Stimulated activated naive CD8-positive, alpha-beta T cell treated with anti-CD3 and anti-CD28 coated beads, Interleukin-15, amount 100 ng/mL, for 72 hours (primary cell): ENCODE measurements around the gene CD200.

Experiments
- ATAC-seq: fragments of 150-1000 bp; cut with Tn5 transposase; 2 replicates; pipeline ENCODE4 v1.10.0; 2021; ENCODE audit warnings: mild to moderate bottlenecking, moderate library complexity
- DNase-seq, 2 donors: peaks; one replicate each; pipeline ENCODE4 v3.0.0; 2021 to 2022
- H3K27ac Mint-ChIP-seq, 2 donors: one replicate each; pipeline ENCODE4 v1.8.0; 2022; ENCODE audit warnings: mild to moderate bottlenecking in 2 of 2, mixed read lengths in 2 of 2, moderate library complexity in 2 of 2
- H3K27me3 Mint-ChIP-seq: one replicate; pipeline ENCODE4 v1.8.0; 2022; ENCODE audit warnings: mixed read lengths
- H3K4me1 Mint-ChIP-seq: one replicate; pipeline ENCODE4 v1.8.0; 2022; ENCODE audit warnings: mild to moderate bottlenecking, mixed read lengths
- H3K4me3 Mint-ChIP-seq, 2 donors: one replicate each; pipeline ENCODE4 v1.8.0; 2022; ENCODE audit warnings: mild to moderate bottlenecking in 2 of 2, mixed read lengths in 2 of 2, moderate library complexity in 1 of 2
- H3K9me3 Mint-ChIP-seq, 2 donors: one replicate each; pipeline ENCODE4 v1.8.0; 2022; ENCODE audit warnings: mixed read lengths in 2 of 2

The CD200 gene

DNA sequence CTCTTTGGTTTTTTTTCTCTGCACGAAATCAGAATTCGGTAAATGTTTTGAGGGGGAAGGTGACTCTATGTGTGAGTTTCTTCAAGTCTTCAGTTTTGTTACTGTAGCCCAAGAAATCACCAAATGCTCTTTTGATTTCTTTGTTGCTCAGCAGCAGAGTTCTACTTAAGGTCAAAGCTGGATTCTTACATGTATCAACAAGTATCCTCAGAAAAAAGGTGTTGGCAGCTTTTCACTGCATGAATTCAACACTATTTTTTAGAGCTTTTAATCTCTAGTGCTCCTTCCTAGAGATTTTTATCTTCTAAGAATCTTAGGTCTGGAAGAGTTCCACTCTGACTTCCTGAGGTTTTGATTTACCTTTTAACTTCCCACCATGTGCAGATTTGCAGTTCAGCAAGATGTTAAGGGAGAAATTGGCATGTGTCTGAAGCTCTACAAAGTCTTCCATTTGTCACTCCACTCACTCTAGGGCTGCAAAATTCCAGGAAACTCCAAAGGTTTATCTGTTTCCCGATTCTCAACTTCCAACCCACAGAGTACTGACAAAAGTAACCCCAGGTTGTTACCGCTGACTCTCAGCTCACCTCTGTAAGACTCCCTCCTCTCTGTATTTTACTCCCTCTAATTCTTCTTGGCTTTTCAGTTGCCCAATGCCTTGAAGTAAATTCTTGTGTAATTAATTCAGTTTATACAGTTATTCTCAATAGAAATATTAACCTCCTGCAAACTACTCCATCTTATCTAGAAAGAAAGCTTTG is 13.3 kb upstream of the CD200 start:
- Mint-ChIP-seq H3K27me3 (peaks cover 18% of the 10 kb centered on the region), H3K4me3 (no peak overlapping the region), H3K9me3 (peaks cover 5 to 7% of the 10 kb centered on the region in 2 donors), H3K27ac (no peak overlapping the region), H3K4me1 (peaks cover 7% of the 10 kb centered on the region)
- ATAC-seq (no peak), DNase-seq (no peak)

DNA sequence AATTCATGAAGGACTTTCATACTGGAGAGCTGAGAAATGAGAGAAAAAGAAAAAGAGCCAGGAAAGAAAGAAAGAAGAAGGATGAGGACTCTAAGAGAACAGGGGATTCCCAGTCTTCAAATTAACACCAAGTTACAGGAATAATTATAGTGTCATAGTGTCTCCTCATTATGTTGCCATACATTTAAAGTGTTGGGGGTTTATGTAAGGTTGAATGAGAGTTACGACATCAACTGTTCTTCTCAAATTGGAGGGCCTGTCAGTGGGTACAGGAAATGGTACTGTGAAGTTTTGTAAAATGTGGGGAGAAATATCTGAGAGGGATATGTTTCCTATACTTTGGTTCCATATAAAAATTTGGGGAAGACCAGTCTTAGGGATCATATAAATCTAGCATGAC is 12.3 kb upstream of the CD200 start:
- Mint-ChIP-seq H3K27me3 (peaks cover 15% of the 10 kb centered on the region), H3K4me1 (peaks cover 7% of the 10 kb centered on the region), H3K4me3 (no peak overlapping the region), H3K27ac (no peak overlapping the region), H3K9me3 (no peaks in the 10 kb centered on the region)
- DNase-seq (no peak), ATAC-seq (no peak)

DNA sequence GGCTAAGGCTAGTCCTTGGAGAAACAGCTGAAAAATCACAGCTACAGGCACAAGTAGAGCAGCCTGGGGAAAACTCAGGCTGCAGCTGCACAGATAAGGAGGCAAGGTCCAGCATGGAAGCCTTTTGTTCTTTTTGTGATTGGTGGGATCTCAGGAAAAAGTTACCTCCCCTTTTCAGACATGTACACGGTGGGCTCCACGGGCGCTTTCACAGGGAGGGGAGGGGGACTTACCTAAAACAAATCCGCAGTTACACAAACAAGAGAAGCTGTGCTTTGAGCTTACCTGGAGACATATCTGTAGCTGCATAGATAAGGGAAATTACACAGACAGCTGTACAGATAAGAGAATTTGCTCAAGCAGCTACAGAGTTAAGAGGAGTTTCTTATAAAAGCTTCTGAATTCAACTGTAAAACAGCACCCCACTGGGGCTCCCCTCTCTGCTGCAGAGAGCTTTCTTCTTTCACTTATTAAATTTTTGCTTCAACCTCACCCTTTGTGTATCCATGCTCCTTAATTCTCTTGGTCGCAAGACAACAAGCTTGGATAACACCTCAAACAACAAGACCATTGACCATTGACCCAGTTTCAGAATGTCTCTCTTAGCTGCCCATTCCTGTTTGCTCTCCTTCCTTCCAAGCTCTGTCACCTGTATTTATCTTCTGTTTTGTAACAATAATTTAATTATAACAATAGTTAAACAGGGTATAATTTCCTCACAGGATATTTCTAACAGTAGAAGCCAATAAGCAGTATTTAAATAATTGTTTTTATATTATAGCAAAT is 10.9 kb upstream of the CD200 start:
- peaks cover 15% of the 10 kb centered on the region for H3K27me3 Mint-ChIP-seq
- H3K27ac Mint-ChIP-seq = no peak overlapping the region
- no peak overlapping the region for H3K4me3 Mint-ChIP-seq
- no peak for DNase-seq
- no peak for ATAC-seq
- H3K4me1 Mint-ChIP-seq = peaks cover 7% of the 10 kb centered on the region
- H3K9me3 Mint-ChIP-seq = no peaks in the 10 kb centered on the region

DNA sequence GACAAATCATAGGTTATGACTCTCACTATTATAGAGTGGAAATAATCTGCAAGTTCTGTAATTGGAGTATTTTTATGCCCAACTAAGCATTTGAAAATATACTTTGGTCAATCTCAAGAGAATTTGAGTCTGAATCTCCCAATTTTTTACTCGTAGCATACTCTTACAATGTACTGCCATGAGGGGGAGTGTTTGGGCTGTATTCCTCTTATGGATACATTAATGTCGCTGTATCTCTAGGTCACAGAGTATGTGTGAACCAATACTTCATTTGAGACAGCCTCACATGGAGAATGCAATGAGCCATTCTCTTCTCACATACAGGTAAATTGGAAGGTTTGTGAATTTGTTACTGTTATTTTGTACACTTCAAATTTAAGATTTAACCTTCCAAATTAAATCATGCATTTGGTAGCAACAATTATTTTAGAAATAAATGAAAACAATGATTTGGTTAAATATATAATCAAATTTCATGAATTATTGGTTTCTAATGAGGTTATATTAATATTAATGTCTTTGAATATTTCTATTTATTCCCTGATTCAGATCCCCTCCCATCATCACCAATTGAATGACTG is 5.5 kb upstream of the CD200 start:
- peak; percentile 28 to 33 for DNase-seq
- ATAC-seq = peak; percentile 100
- Mint-ChIP-seq H3K9me3 (no peaks in the 10 kb centered on the region), H3K27me3 (peaks cover 10% of the 10 kb centered on the region), H3K4me3 (no peak overlapping the region), H3K4me1 (peaks cover 13% of the 10 kb centered on the region), H3K27ac (no peak overlapping the region)

DNA sequence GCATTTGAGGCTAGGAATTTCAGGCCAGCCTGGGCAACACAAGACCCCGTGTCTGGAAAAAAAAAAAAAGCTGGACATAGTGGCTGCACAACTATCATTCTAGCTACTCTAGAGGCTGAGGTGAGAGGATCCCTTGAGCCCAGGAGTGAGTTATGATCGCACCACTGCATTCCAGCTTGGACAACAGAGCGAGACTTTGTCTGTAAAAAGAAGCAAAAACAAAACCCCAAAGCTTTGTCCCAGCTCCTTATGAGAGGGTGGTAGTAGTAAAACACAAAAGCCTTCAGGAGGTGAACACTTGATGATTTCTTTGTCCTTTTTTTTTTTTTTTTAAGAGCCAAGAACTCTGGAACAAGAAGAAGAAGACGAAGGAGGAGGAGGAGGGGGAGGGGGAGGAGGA is 1.1 kb upstream of the CD200 start:
- Mint-ChIP-seq H3K4me3 (peak overlapping the region; percentile 86 to 93), H3K4me1 (peaks cover 46% of the 10 kb centered on the region), H3K9me3 (no peaks in the 10 kb centered on the region), H3K27ac (no peak overlapping the region), H3K27me3 (no peaks in the 10 kb centered on the region)
- ATAC-seq (no peak), DNase-seq (no peak)

DNA sequence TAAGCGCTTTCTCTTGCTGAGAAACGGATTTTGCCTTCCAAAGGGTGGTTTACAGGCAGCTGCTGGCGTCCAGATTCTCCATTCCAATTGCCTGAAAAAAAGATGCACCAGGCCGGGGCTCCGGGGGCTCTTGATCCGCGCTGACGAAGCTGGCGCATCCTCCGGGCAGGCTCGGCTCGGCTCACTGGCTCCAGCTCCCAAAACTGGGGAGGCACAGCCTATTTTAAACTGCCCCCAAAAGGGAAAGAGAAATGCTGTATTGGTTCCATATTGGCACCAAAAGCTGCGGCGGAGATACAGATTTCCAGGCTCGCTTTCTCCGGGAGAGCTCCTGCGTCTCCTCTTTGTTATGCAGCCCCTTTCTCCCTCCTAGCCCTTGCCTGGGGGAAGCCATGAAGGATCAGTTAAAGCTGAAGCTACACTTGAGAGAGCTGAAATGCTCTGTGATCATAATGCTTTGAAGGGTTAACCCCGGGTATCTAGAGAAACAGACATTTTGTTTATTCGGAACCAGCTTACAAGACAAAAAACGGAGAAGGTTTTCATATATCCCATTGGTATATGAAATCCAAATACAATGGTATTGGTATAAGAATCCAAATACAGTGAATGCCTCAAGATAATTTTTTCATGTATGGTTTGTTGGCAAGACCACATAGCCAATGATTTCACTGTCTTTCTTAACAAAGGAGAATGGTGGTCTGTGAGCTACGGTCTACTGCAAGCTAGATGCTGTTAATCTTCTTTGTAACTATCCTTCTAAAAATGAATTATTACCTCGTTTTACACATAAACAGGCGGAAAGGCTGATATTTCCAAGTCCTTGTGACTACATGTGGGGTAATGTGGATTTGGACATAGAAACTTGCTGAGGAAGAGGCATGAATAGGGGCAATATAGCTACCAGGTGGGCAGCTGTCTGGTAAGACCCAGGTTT is 693 bp downstream of the CD200 start:
- peak; percentile 30 to 37 for DNase-seq
- H3K9me3 Mint-ChIP-seq = no peaks in the 10 kb centered on the region
- H3K4me1 Mint-ChIP-seq = peaks cover 62% of the 10 kb centered on the region
- H3K4me3 Mint-ChIP-seq = peak overlapping the region; percentile 86 to 93
- peak overlapping the region; percentile 93 to 96 for H3K27ac Mint-ChIP-seq
- ATAC-seq = peak; percentile 64
- no peaks in the 10 kb centered on the region for H3K27me3 Mint-ChIP-seq

DNA sequence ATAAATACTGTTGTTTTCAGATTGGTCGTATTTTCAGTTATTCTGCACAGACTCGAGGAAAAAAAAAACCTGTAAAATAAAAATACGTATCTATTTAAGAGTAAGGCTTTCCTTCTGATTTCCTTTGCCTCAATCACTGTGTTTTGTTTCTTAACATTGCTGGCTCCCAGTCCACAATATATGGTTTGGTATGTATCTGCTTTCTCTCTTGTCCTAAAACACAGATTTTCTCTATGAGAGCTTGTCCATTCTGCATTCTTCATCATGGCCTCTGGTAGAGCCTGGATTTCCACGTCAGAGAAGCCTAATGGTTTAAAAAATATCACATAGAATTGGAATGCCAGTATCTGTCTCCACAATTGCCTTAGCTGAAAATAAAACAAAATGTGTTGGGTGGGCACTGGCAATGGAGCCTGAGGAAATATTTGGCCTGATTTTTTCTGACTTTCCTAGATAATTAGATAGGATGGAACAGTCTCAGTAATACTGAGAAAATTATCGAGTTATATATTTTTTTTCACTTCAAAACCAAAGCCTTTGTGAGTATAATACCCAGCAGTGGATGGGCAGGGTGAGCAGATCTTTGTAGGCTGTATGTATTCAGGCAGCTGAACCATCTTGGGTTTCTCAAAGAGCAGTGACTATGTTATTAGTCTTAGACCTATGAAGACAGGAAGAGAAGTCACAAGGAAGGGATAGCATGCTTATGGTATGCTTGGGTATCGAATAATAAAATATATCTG is 1.9 kb downstream of the CD200 start:
- Mint-ChIP-seq H3K27ac (peak overlapping the region in 1 of 2 donors; percentile 54), H3K4me1 (peaks cover 71% of the 10 kb centered on the region), H3K4me3 (peak overlapping the region; percentile 86 to 93), H3K9me3 (no peaks in the 10 kb centered on the region), H3K27me3 (no peaks in the 10 kb centered on the region)
- peak; percentile 34 for ATAC-seq
- DNase-seq = no peak

DNA sequence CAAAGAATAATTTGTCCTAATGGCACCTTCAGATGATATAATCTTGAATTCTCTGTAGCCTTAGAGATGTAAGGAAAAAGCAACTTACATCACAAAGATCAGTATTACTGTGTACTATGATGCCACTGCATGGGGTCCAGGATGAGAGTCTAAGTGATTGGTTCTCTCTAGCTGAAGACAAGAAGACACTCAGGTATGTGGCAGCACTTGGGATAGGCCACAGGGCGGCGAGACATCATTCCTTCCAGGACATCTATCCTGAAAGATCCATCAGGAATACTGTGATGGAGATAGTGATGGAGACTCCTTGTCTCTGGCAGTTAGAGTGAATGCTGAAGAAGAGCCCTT is 2.5 kb downstream of the CD200 start:
- Mint-ChIP-seq H3K4me3 (peak overlapping the region; percentile 86 to 93), H3K27me3 (no peaks in the 10 kb centered on the region), H3K27ac (peak overlapping the region in 1 of 2 donors; percentile 54), H3K9me3 (no peaks in the 10 kb centered on the region), H3K4me1 (peaks cover 72% of the 10 kb centered on the region)
- DNase-seq = no peak
- ATAC-seq = peak; percentile 57

DNA sequence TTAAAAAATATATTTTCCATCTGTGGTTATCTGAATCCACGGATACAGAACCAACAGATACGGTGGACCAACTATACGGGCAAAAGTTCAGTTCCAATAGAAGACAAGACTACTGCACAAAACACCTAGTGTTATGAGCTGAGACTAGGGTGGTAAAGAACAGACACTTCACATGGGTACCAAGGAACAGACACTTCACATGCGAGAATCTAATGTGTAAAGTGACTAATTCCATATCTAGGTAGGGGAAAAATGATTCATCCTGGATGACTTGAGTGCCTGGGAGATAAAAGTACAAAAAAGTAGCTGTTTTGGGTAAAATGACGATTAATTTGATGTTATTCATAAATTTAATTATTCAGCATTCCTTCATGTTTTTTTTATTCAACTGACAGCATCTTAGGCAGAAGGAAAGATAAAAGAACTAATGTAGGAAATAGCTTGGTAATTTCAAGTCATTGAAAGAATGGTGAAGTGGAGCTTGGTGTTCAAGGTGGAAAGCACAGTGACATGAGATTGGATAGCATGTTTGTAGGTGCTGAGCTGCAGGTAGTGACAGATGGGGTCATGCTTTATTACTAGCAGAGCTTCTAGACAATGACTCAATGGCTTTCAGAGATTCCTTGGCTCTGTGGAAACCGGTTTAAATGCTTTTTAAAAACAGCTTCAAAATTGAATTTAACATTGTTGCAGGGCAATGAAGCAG is 5.2 kb downstream of the CD200 start:
- no peak for DNase-seq
- H3K4me1 Mint-ChIP-seq = peaks cover 64% of the 10 kb centered on the region
- no peaks in the 10 kb centered on the region for H3K27me3 Mint-ChIP-seq
- peak overlapping the region in 1 of 2 donors; percentile 2 for H3K27ac Mint-ChIP-seq
- peak; percentile 61 for ATAC-seq
- no peaks in the 10 kb centered on the region for H3K9me3 Mint-ChIP-seq
- H3K4me3 Mint-ChIP-seq = no peak overlapping the region

DNA sequence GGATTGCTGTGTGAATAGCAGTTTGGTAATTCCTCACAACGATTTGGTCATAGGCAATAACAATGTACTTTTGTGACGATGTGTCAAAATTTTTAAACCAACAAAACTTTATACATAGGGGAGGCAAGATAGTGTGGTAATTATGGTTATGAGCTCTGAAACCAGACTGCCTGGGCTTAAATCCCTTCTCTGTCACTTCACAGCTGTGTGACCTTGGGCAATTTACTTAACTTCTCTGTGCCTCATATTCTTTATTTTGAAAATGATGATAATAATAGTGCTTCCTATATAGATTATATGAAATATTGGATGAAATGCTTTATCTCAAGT is 5.7 kb downstream of the CD200 start:
- peak; percentile 24 for ATAC-seq
- no peaks in the 10 kb centered on the region for H3K9me3 Mint-ChIP-seq
- no peak overlapping the region for H3K27ac Mint-ChIP-seq
- H3K4me3 Mint-ChIP-seq = no peak overlapping the region
- H3K27me3 Mint-ChIP-seq = no peaks in the 10 kb centered on the region
- peaks cover 64% of the 10 kb centered on the region for H3K4me1 Mint-ChIP-seq
- no peak for DNase-seq

DNA sequence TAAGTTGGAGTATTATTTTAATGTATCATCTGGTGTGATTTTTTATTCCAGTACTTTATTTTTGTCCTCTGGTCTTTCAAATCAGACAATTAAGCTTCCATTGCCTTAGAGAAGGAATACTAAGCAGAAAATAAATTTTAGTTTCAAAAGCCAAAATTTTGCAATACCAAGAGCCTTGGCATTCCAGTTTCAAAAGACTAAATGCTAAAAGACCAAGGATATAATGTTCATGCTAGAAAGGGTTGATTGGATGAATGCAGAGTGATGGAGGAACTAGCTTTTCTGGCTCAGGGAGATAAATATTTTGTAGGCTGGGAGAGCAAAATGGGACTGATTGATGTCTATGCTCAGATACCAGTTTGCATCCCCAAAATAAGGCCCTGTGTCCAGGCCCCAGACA is 6.2 kb downstream of the CD200 start:
- Mint-ChIP-seq H3K4me1 (peaks cover 60% of the 10 kb centered on the region), H3K27me3 (no peaks in the 10 kb centered on the region), H3K9me3 (no peaks in the 10 kb centered on the region), H3K27ac (no peak overlapping the region), H3K4me3 (no peak overlapping the region)
- DNase-seq (no peak), ATAC-seq (no peak)

DNA sequence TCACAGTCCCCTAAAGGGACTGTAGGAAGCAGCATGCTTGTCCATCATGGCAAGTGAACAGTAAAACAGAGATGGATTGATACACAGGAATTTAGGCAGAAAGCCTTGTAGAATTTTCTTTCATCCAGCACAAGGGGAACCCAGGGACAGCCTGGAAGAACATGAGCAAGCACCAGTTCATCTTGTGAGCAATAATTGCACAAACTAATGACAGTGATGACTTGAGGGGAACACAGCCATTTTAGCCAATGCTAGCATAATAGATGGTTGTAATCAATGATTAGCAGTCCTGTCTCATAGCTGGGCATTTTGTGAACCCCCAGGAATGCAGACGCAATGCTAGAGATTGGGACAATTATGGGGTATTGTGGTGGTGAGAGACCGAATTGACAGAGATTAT is 6.7 kb downstream of the CD200 start:
- DNase-seq (no peak), ATAC-seq (no peak)
- H3K27ac Mint-ChIP-seq = no peak overlapping the region
- H3K27me3 Mint-ChIP-seq = no peaks in the 10 kb centered on the region
- no peaks in the 10 kb centered on the region for H3K9me3 Mint-ChIP-seq
- H3K4me1 Mint-ChIP-seq = peaks cover 55% of the 10 kb centered on the region
- H3K4me3 Mint-ChIP-seq = no peak overlapping the region

DNA sequence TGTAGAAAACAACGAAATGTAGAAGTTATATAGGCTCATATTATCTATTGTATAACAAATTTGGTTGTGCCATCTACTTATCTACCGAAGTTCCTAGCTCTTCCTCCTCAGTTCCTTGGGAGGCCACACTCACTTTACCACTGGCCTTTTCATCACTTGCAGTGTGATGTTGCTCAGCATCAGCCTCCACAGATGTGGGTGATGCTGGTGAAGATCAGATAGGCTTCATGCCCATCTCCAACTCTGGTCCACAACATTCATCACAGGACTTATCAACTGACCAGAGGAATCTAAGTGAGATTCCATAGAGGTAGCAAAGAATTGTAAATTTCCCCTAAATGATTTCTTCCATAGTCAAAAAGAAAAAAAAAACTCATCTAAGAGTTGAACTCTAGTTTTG is 8.4 kb downstream of the CD200 start:
- Mint-ChIP-seq H3K9me3 (no peaks in the 10 kb centered on the region), H3K4me1 (peaks cover 43% of the 10 kb centered on the region), H3K4me3 (no peak overlapping the region), H3K27ac (no peak overlapping the region), H3K27me3 (no peaks in the 10 kb centered on the region)
- ATAC-seq (no peak), DNase-seq (no peak)

DNA sequence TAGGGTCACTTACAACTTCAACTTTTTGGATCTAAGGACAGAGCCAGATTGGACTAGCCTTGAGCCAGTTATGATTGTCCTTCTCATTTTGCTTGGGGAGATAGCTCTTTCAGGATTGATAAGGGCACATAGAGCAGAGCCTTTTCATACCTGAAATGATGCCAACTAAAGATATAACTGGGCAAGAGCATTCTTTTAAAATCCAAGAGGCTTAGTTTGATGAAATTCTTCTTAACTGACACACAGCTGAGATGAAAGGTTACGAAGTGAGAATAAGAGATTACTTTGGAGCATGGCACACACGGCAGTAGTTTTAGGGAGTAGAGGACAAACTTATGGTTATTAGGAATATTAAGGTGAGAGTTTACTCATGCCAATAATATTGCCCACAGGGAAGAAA is 12.7 kb downstream of the CD200 start:
- DNase-seq (no peak), ATAC-seq (no peak)
- no peak overlapping the region for H3K27ac Mint-ChIP-seq
- H3K9me3 Mint-ChIP-seq = no peaks in the 10 kb centered on the region
- no peak overlapping the region for H3K4me3 Mint-ChIP-seq
- no peaks in the 10 kb centered on the region for H3K27me3 Mint-ChIP-seq
- peaks cover 35% of the 10 kb centered on the region for H3K4me1 Mint-ChIP-seq
